DND-41 (cell line): Measurements from ENCODE around the gene NTN1.
"Not testable (repeated sequence)": the region's sequence is repeated elsewhere in the genome, so short reads cannot be mapped to it uniquely, and the experiment has no call there.

Source experiments
- ATAC-seq: fragments of 200-7000 bp; cut with Tn5 transposase; 3 replicates; pipeline ENCODE4 v1.9.1; 2021; ENCODE audit warnings: low read depth; ENCODE audit not compliant: insufficient read depth
- DNase-seq: peaks from one replicate; pipeline ENCODE4 v3.0.0-alpha.2; 2020
- H2AFZ ChIP-seq: 2 replicates; pipeline ENCODE4 v1.6.0; 2012; ENCODE audit warnings: low read depth, low read length
- H3K27ac ChIP-seq: 2 replicates; pipeline ENCODE4 v1.5.1; 2012; ENCODE audit warnings: low read length, inconsistent platforms
- H3K27me3 ChIP-seq: fragments of 200-600 bp; sonication (generic); 2 replicates; pipeline ENCODE4 v1.6.0; 2012; ENCODE audit warnings: low read length, mild to moderate bottlenecking, inconsistent platforms; ENCODE audit not compliant: insufficient read depth, poor library complexity
- H3K36me3 ChIP-seq: 2 replicates; pipeline ENCODE4 v1.5.1; 2012; ENCODE audit warnings: low read length, inconsistent platforms; ENCODE audit not compliant: insufficient read depth
- H3K4me1 ChIP-seq: 2 replicates; pipeline ENCODE4 v1.5.1; 2012; ENCODE audit warnings: mild to moderate bottlenecking, low read length; ENCODE audit not compliant: insufficient read depth
- H3K4me2 ChIP-seq: 2 replicates; pipeline ENCODE4 v1.6.0; 2012; ENCODE audit warnings: mild to moderate bottlenecking, moderate library complexity, low read length, inconsistent platforms; ENCODE audit not compliant: insufficient read depth
- H3K4me3 ChIP-seq, 2 experiments: fragments of 200-600 bp in 1 of 2; shearing (Covaris generic) in 1 of 2; 2 replicates each; pipeline ENCODE4 v1.5.1; 2012 to 2016; ENCODE audit warnings: inconsistent platforms in 2 of 2, low read length in 2 of 2, mild to moderate bottlenecking in 2 of 2, low read depth in 1 of 2, moderate library complexity in 1 of 2
- H3K79me2 ChIP-seq: 2 replicates; pipeline ENCODE4 v1.6.0; 2012; ENCODE audit warnings: low read length, inconsistent platforms; ENCODE audit not compliant: insufficient read depth
- H3K9ac ChIP-seq: 2 replicates; pipeline ENCODE4 v1.6.0; 2012; ENCODE audit warnings: low read depth, mild to moderate bottlenecking, inconsistent platforms, low read length, moderate library complexity
- H3K9me3 ChIP-seq: 2 replicates; pipeline ENCODE4 v1.5.1; 2012; ENCODE audit warnings: low read length, moderate library complexity, mild to moderate bottlenecking, inconsistent platforms; ENCODE audit not compliant: insufficient read depth, severe bottlenecking
- H4K20me1 ChIP-seq: 2 replicates; pipeline ENCODE4 v1.6.0; 2012; ENCODE audit warnings: low read length; ENCODE audit not compliant: insufficient read depth
- EZH2 ChIP-seq: IDR thresholded peaks from 3 replicates; pipeline ENCODE4 v1.6.1; 2012; ENCODE audit warnings: borderline replicate concordance, low read depth, mild to moderate bottlenecking, moderate library complexity, low read length, inconsistent platforms; ENCODE audit not compliant: severe bottlenecking
- TF ChIP-seq, protein P1 (sequence below): IDR thresholded peaks from 2 replicates; pipeline ENCODE4 v1.5.1; 2012; ENCODE audit warnings: borderline replicate concordance, low read length, moderate library complexity, mild to moderate bottlenecking; ENCODE audit not compliant: poor library complexity, severe bottlenecking; ENCODE audit errors: extremely low read depth

NTN1 gene

DNA sequence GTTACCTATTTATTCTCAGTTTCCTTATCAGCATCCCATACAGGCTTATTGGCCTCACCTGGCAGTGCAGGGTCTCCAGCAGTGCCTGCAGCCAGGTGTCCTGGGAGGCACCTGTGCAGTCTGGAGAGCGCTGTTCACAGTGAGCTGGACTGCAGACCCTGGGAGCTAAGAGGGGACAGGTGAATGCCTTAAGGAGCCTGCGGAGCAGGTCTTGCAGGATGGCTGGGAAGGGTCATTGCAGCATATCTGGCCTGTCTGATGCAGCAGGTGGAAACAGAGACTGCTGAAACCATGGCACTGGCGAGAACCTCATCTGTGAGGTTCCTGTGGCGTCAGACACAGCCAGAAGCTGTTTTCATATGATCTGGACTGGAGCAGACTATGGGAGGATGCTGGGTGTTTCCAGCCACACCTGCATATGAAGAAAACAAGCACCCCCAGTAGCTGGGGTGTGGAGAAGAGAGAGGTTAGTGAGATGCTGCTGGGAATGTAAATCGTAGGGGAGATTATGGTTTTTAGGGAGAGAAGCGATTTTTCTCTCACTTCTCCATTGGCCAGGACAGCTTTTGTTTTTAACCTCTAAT lies 77.0 kb downstream of the NTN1 start:
- Histone ChIP-seq H3K36me3 (no peaks in the 10 kb centered on the region), H3K79me2 (no peaks in the 10 kb centered on the region), H3K27ac (no peak overlapping the region), H2AFZ (no peak overlapping the region), H3K4me1 (no peaks in the 10 kb centered on the region), H4K20me1 (no peaks in the 10 kb centered on the region), H3K27me3 (no peaks in the 10 kb centered on the region), H3K9me3 (no peaks in the 10 kb centered on the region), H3K4me2 (no peak overlapping the region), H3K9ac (no peak overlapping the region), H3K4me3 (no peak overlapping the region)
- TF ChIP-seq, protein P1, sequence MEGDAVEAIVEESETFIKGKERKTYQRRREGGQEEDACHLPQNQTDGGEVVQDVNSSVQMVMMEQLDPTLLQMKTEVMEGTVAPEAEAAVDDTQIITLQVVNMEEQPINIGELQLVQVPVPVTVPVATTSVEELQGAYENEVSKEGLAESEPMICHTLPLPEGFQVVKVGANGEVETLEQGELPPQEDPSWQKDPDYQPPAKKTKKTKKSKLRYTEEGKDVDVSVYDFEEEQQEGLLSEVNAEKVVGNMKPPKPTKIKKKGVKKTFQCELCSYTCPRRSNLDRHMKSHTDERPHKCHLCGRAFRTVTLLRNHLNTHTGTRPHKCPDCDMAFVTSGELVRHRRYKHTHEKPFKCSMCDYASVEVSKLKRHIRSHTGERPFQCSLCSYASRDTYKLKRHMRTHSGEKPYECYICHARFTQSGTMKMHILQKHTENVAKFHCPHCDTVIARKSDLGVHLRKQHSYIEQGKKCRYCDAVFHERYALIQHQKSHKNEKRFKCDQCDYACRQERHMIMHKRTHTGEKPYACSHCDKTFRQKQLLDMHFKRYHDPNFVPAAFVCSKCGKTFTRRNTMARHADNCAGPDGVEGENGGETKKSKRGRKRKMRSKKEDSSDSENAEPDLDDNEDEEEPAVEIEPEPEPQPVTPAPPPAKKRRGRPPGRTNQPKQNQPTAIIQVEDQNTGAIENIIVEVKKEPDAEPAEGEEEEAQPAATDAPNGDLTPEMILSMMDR = no peak
- TF ChIP-seq EZH2 = no peak
- DNase-seq (no peak), ATAC-seq (no peak)

DNA sequence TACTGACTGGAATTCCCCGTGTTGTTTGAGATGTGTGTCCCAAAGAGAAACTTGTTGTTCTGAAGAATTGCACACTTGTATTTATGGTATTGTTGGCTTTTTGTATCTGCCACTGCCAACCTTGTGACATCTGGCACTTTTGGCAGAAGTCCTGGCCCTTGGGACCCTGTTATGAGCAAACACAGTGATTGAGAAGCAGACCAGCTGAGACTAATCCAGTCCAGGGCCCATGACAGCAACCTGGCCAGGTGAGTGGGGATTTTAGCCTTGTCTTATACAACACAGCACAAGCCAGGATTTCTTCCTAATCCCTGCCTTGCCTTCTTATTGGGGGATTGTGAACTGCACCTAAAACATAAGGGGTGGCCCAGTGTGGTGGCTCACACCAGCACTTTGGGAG lies 80.0 kb downstream of the NTN1 start:
- Histone ChIP-seq H3K27me3 (no peaks in the 10 kb centered on the region), H3K9me3 (no peaks in the 10 kb centered on the region), H3K4me1 (no peaks in the 10 kb centered on the region), H3K9ac (no peak overlapping the region), H4K20me1 (no peaks in the 10 kb centered on the region), H3K4me3 (no peak overlapping the region), H3K4me2 (no peak overlapping the region), H2AFZ (no peak overlapping the region), H3K79me2 (no peaks in the 10 kb centered on the region), H3K36me3 (no peaks in the 10 kb centered on the region), H3K27ac (no peak overlapping the region)
- no peak for ATAC-seq
- TF ChIP-seq, protein P1 = no peak
- TF ChIP-seq EZH2 = no peak
- no peak for DNase-seq

DNA sequence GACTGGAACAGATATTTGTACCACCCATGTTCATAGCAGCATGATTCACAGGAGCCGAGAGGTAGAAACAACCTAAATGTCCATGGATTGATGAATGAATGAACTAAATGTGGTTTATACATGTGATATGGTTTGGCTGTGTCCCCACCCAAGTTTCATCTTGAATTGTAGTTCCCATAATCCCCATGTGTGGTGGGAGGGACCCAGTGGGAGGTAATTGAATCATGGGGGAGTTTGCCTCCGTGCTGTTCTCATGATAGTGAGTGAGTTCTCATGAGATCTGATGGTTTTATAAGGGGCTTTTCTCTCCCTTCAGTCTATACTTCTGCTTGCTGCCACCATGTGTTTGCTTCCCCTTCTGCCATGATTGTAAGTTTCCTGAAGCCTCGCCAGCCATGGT lies 81.9 kb downstream of the NTN1 start:
- not testable (repeated sequence) for H3K9ac ChIP-seq, ATAC-seq, H4K20me1 ChIP-seq, H3K4me3 ChIP-seq, H3K4me2 ChIP-seq, H3K4me1 ChIP-seq, H3K9me3 ChIP-seq, H3K27me3 ChIP-seq, DNase-seq, H3K79me2 ChIP-seq, H3K27ac ChIP-seq, H2AFZ ChIP-seq, H3K36me3 ChIP-seq

DNA sequence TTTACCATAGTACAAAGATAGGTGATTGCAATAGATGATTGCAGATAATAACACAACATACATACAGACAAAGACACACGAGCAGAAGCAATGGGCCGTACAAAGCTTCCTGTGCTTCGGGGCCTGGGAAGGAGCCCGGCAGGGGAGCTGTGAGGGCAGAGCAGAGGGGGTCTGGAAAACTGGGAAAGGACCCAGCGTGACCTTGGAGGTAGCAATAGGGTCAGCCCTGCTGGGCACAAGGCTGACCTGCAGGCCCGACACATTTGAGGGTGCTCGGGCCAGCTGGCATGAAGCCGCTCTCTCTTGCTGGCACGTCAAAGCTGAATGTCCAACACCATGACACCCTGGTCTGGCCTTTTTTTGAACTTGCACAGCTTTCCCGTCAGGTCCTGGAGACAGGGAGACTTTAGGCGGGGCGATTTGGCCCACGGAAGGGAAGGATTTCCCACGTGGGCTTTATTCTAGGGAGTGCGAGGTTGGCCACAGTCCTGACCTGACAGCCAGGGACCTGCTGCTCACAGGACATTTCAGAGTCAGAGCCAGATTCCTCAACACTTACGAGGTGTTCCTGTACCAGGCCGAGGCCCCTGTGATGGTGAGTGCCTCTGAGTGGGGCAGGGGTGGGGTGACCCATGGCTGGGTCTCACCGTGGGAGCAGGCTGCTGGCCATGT lies 83.2 kb downstream of the NTN1 start:
- no peak for TF ChIP-seq EZH2
- TF ChIP-seq, protein P1 = no peak
- no peak overlapping the region for H3K4me3 ChIP-seq
- no peak overlapping the region for H3K27ac ChIP-seq
- no peaks in the 10 kb centered on the region for H3K9me3 ChIP-seq
- no peak overlapping the region for H3K4me2 ChIP-seq
- ATAC-seq (no peak), DNase-seq (no peak)
- no peaks in the 10 kb centered on the region for H3K4me1 ChIP-seq
- H3K9ac ChIP-seq = no peak overlapping the region
- no peaks in the 10 kb centered on the region for H3K79me2 ChIP-seq
- no peaks in the 10 kb centered on the region for H3K27me3 ChIP-seq
- H2AFZ ChIP-seq = no peak overlapping the region
- no peaks in the 10 kb centered on the region for H3K36me3 ChIP-seq
- H4K20me1 ChIP-seq = no peaks in the 10 kb centered on the region
